Anterior cingulate cortex (tissue), 58 donors: Measurements from ENCODE around the gene PRTFDC1.
"Not testable (repeated sequence)": the region's sequence is repeated elsewhere in the genome, so short reads cannot be mapped to it uniquely, and the experiment has no call there.

Experiments used
- DNase-seq, 58 donors: peaks; one replicate each; lab custom pipeline; 2025; lab: John Stamatoyannopoulos, UW

Gene PRTFDC1, protein sequence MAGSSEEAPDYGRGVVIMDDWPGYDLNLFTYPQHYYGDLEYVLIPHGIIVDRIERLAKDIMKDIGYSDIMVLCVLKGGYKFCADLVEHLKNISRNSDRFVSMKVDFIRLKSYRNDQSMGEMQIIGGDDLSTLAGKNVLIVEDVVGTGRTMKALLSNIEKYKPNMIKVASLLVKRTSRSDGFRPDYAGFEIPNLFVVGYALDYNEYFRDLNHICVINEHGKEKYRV

DNA sequence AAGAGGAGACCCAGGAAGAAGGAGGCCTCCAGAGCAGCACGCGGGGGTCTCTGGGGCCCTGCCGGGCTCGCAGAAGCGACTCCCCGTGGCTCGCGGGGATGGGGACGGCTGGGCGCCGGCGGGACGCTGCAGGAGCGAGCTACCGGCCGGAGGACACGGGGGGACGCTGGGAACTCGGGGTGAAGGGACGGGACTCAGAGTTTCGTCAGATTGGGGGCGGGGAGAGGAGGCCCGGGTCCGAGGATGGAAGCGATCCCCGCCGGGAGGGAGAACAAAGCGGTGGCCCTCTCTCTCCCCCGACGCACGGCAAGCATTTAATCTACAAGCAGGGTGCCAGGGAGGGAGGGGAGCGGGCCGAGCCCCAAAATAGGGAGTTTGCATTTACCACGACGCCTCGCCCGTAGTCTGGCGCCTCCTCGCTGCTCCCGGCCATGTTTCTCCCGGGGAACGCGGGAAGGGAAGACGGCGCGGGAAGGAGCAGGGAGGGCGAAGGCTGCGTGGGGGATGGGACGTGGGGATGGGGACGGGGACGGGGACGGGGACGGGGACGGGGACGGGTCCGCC is at the start of gene PRTFDC1:
Gene PRTFDC1 (minus strand): TSS at position 464 of the 564 bp plus-strand sequence. CDS start 31 bp downstream, at position 433.
- peak in 53 of 58 donors; percentile 25 to 84 (median 69) for DNase-seq

DNA sequence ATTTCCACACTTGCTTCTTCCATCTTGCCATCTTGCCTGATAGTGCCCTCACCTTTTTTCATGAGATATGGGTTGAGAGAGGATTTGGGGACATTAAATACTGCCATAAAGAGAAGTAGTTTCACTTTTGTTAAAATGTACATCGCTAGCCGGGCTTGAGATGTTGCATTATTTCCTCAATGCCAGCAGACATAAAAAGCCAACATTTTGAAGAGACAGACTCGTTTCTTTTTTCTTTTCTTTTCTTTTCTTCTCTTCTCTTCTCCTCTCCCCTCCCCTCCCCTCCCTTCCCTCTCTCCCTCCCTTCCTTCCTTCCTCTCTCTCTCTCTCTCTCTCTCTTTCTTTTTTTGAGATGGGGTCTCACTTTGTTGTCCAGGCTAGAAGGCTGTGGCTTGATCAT is 45.6 kb upstream of the PRTFDC1 start:
- no peak for DNase-seq

DNA sequence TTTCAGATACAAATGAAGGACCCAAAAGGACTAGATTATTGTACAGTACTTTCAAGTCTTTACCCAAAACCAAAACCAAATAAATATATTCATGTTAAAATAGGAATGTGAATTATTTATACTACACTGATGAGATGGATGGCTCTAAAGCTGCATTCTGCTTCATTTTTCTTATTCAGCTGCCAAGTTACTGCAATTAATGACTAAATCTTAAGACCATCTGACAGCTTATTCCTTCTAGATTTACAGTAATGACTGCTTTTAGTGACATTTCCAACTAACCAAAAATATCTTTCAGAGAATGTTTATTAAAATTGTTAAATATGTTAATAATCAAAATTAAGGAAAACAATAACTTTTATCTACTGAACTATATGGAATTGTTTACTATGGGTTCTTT is 42.7 kb upstream of the PRTFDC1 start:
- DNase-seq: no peak

DNA sequence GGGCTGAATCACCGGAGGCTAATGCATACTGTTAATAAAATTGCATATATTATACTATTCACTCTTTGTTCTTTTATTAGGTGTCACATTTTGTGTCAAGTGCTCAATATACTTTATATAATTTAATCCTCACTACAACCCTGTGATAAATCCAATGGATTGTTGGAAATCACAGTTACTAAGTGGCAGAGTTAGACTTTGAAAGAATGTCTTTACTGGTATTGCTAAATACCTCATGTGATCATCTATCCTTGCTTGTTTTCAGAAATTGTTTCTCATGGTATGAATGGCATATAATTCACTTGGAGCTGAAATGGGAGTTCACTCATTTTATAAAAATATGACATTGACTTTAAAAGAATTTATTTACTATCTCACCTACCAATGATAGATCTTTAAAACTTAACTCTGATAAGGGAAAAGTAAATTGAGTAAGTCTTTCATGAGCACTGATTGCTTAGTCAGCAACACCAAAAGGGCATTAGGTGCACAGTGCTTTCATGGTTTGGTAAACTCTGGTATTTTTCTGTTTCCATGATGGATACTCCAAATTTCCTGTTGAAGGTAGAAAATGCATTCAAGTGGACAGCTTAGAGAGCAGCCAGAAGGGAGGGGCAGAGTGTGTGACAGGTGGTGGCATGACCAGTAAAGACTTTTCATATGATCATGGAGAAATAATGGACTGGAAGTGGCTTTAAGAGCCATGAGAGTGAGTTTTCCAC is 41.0 kb upstream of the PRTFDC1 start:
- no peak for DNase-seq

DNA sequence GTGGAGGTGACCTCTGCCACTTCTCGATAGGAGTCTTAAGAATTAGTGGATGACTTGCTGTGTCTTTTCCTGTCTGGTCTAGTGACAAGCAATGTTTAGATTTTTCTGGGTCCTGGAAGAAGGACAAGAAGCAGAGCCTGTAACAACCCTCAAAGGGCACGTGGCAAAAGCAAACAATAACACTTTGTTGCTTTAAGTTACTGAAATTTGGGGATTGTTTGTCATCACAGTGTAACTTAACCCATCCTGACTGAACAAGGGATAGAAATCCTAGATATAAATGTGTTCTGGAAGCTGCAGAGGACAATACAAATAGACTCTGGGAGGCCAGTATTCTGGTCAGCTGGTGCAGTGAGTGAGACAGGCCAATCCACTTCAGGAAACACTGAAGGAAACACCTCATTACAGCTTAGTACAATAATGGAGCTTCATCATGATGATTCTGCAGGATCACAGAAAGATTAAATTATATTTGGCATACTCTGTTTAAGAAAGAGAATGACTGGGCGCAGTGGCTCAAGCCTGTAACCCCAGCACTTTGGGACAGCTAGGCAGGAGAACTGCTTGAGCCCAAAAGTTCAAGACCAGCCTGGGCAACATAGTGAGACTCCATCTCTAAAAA is 40.2 kb upstream of the PRTFDC1 start:
- DNase-seq: no peak

DNA sequence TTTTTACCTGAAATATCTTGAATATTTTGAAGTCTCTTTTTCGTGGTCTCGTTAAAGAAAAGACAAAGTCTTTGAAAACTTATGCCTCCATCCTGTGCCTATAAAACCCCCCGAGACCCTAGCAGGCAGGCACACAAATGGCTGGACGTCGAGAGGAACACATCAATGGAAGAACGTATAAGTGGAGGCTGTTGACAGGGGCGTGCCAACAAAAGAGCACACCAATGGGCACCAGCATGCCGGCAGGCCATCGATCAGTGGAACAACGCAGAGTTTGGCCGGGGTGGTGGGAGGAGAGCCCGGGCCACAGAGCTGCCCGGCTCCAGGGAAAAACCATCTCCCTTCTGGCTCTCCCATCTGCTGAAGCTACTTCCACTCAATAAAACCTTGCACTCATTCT is 38.9 kb upstream of the PRTFDC1 start:
- no peak for DNase-seq

DNA sequence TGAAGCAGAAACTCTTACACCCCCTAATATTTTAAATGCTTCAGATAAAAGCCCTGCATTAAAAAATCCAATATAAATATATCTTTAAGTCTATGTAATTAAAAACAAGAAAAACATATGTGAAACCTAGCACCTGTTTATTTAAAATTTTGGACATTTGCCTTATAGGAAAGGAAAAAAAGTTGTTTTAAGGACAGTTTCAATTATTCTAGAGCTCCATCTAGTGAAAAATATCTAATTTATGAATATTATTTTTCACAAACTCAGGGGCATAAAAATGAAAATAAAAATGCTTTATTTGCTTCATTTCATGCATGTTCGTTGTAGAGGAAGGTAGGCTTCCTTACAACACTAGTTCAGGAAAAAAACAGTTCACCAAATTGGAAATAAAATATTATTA is 37.5 kb upstream of the PRTFDC1 start:
- DNase-seq: no peak

DNA sequence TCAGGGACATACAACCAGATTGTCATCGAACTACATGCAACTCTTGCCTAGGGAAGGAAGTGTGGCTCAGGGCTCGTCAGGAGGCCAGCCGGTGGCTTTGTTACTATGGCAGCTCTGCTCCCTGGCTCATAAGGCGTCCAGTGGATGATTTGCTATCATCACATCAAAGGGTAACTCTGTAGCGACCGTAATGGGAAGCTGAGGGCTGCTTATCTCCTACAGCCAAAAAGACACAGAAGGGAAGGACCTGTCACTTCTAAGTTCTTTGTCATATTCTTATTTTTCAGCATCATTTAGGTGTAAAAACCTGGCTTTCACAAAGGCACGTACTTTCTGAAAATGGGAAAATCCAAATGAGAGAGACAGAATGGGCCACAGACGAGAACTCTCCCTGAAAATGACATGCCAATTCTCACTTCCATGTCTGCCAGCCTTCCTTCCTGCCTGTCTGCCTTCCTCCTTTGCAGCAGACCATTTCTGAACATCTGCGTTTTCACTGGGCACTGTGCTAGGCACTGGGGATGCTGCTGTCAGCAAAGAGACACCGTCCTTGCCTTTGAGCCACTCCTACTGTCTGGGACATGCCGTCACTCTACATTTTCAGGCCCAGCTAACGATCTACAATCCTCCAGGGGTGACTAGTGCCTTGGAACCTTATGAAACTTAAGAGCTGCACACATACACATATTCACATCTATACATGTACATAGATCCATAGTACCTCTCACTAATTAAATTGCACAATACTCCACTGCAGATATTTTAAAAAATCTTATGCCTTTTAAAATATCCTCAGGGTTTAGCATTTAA is 36.6 kb upstream of the PRTFDC1 start:
- peak in 21 of 58 donors; percentile 2 to 42 (median 10) for DNase-seq

DNA sequence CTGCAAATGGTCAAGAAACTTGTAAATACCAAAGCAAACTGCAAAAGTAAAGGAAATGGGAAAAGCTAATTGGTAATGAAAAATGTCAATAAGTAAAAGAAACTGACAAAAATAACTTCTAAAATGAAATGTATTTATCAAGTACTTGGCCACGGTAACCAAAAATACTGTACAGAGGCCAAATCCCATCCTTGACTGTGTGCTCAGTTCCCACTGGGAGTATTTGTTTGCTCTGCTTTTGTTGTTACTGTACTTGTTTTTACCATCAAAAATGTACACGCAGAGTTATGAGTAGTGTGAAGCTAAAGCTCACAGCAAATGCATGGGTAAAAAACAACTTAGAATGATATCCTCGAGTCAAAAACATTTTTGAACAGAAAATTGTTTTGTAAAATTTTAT is 32.5 kb upstream of the PRTFDC1 start:
- DNase-seq: no peak

DNA sequence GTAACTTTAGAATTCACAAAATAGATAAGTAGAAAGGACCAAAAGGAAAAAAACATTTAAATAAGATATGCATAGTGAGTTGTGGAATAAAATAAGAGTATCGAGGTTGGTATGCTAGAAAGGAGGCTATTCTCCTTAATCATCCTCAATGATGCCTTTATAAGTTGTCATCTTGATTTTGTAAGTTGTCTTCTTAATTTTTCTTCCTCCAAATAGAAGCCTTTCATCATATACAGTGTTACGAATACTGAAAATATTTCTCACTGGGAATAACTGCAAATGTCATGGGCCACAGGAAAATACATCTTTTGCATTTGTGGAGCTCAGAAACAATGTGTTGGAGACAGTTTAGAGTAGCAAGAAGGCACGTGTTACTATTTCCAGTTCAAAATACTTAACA is 31.5 kb upstream of the PRTFDC1 start:
- DNase-seq: no peak

DNA sequence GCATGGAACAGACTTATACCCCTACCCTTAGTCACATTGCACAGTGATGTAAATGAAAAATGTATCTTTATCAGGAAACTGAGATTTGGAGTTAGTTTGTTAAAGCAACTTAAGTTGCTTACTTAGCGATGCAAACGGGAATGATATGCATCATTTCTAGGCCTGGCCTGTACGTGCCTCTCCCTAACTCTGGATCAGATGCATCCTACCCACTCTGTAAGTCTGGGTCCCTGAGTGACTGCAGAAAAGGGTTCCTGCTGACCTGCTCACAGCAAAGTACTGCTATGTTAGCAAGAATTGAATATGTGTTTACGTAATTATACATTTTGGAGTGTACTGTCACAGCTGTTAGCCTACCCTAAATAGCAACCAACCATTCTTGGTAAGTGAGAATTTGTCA is 30.7 kb upstream of the PRTFDC1 start:
- DNase-seq: no peak

DNA sequence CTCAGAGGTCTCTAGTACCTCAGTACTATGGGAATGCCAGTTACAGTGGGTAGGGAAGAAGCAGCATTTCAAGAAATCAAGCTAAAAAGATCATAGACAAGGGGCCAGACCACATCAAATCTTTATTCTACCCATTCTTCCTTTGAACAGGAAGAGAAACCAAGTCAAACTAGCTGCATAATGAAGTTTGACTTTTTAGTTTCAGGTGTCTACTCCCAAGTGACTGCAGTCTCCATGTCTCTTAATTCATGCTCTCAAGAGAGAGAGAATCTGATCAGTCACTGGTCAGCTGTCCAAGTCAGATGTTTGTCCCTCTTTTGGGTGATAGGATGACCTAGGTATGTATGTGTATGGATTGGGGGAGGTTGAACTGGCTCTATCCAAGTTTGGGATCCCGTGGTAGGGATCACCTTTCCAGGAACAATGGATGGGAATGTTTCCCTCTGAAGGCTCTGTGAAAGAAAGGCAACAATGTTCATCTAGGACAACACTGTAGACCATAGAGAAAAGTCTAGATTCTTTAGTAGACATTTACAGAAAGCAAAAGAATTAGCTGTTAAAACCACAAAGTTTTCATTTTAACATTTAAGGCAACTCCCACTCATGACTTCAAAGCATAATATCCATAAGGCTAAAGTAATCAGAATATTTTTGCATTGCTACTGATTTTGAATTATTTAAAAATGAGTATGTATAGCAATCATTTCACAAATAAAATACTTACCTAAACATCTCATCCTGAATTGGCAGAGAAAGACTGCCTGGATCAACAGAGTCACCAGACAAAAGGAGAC is 30.1 kb upstream of the PRTFDC1 start:
- no peak for DNase-seq

DNA sequence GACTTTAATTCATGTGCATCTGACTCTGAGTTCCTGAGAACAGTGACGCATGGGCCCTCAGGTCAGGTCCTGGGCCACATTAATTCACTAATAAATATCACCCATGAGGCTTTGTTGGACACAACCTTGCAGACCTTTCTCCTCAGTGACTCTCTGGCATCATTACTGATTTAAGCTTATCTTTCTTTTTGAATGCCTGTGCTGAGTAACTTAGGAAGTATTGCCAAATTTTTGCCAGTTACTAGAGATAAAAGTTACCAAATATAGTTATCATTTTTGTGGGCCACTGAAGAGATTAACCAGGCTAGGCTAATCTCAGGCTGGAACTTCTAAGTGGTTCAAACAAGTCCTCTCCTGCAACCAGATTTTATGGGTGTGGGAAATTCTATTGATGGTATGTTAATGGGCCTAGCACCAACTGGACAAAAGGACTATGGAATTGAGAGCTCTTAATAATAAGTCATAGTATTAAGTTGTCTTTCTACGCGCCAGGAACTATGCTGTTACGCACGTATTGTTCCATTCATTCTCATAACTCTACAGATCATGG is 28.8 kb upstream of the PRTFDC1 start:
- DNase-seq: no peak

DNA sequence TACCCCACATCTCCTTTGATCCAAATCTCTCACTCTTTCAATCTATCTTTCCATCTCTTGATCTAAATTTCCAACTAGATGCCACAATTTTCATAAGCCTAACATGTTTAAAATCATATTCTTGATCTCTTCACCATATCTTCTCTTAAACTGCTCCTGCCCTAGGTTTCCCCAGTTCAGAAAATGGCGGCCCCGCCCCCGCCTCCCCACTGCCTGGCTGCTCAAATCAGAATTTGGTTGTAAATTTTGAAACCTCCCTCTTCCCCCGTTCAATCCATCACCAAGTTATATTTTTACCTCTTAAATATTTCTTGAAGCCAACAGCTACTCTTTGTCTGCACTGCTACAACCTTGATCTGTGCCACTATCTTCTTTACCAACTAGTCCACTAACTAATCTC is 27.3 kb upstream of the PRTFDC1 start:
- DNase-seq: no peak

DNA sequence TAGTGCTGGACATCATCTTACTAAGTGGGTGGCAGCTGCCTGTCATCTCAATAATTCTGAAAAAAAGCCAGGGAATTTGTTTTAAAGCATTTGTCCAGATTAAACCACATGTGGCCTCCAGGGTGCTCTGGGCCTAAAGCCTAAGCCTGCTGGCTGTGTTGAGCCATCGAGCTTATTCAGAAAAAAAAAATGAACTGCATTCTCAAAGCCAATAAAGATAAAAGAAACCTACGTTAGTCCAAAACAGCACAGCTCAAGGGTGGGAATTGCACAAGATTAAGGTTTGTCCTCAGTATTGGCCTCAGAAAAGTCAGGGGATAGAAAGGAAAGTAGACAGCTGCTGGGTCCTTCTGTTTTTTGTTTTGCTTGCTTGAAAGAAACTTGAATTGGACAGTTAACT is 22.6 kb upstream of the PRTFDC1 start:
- DNase-seq: no peak

DNA sequence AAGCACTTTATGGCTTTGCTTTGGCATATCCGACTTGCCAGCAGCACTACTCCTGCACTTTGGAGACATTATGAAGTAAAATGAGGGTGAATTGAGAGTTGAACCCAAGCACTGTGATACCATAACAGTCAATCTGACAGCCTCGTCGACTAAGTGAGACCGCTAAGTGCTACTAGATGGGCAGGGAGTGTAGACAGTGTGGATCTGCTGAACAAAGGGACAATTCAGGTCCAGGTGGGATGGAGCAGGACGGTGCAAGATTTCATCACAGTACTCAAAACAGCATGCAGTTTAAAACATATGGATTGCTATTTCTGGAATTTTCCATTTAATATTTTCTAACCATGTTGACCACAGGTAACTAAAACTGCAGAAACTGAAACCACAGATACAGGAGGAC is 20.8 kb upstream of the PRTFDC1 start:
- DNase-seq: no peak

DNA sequence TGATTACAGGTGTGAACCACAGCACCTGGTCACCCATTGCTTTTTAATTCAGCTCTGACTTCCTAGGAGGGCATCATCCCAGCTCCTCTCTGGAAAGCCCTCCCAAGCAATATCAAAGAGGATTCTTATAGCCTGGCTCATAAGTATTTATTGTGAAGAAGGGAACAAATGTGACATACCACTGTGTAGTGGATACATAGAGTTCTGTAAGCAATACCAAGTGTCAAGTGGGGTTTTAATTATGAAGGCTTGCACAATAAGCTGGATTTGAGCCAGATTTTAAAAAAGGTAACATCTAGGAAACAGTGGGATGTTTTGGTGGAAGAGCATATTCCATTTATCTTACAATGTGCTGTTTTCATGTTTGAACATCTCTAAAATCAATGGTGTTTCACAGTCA is 19.0 kb upstream of the PRTFDC1 start:
- DNase-seq: no peak

DNA sequence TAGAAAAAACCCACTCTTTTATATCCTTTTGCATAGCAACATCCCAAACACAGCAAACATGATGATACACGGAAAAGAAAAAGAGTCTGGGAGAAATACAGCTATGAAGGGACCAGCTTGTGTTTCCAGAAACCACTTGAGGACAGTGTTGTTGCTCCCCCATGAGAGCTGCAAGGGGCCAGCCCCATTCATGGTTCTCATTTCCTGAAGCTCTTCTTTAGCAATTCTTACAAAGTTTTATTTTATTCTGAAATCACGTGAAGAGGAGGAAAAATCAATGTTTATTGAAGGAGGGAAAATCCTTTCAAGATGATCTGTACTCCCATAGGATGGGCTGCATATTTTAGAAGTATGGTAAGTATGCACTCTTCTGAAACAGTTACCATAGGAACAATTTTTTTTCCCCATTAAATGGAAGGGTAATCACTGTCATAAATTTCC is 17.5 kb upstream of the PRTFDC1 start:
- DNase-seq: no peak

DNA sequence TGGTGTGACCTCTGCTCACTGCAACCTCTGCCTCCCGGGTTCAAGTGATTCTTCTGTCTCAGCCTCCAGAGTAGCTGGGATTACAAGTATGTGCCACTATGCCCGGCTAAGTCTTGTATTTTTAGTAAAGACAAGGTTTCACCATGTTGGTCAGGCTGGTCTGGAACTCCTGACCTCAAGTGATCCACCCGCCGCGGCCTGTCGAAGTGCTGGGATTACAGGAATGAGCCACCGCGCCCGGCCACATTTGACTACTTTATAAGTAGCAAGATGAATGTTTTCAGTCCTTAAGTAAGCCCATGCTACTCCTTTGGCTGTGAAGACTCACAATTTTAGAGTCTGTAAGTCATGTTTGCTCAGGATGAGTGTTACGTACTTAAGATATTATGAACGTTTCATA is 16.5 kb upstream of the PRTFDC1 start:
- not testable (repeated sequence) for DNase-seq

DNA sequence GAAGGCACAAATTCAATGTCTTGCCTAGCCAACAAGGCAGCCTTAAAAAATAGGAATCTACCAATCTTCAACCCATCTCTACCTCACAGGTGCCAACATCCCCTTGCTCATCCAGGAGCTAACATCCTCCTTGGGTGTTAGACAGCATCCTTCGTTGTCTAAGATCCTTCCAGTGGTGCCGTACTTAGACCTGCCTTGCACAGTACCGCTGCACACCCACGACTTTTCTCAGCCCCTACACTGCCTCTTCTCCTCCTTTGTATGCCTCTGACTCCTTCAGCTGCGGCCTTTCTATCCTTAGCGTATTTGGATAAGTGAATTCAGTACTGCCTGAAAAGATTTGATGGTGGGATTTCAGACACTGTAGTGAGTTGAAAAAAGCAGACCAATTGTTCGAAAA is 15.9 kb upstream of the PRTFDC1 start:
- DNase-seq: no peak
